Activated naive CD4-positive, alpha-beta T cell treated with anti-CD3 and anti-CD28 coated beads, Interleukin-2, amount 10 ng/mL, durations not matched to agents 7 days and 5 days (primary cell): Measurements from ENCODE around the gene ERVW-1.
"Not testable (repeated sequence)": the region's sequence is repeated elsewhere in the genome, so short reads cannot be mapped to it uniquely, and the experiment has no call there.

Source experiments
- CTCF ChIA-PET: fragments of 350-600 bp; sonication (Branson Sonifier 250); formaldehyde crosslinking; loops from one replicate; lab custom pipeline; 2021; ENCODE audit warnings: antibody characterized with exemption; lab: Charles Lee
- DNase-seq: peaks from one replicate; pipeline ENCODE4 v3.0.0-alpha.2; 2020
- H3K27ac Mint-ChIP-seq: one replicate; pipeline ENCODE4 v1.8.0; 2021; ENCODE audit warnings: mild to moderate bottlenecking, moderate library complexity, mixed read lengths
- H3K27me3 Mint-ChIP-seq: one replicate; pipeline ENCODE4 v1.8.0; 2021; ENCODE audit warnings: mild to moderate bottlenecking, mixed read lengths
- H3K36me3 Mint-ChIP-seq: one replicate; pipeline ENCODE4 v1.8.0; 2021; ENCODE audit warnings: mixed read lengths
- H3K4me1 Mint-ChIP-seq: one replicate; pipeline ENCODE4 v1.8.0; 2021; ENCODE audit warnings: mixed read lengths
- H3K4me3 Mint-ChIP-seq: one replicate; pipeline ENCODE4 v1.8.0; 2021; ENCODE audit warnings: mild to moderate bottlenecking, moderate library complexity, mixed read lengths
- H3K9me3 Mint-ChIP-seq: one replicate; pipeline ENCODE4 v1.8.0; 2021; ENCODE audit warnings: mixed read lengths

Gene ERVW-1

GRCh38 chr7:92484226-92484625 lies 6.5 kb upstream of the ERVW-1 start:
- not testable (repeated sequence) for H3K27ac Mint-ChIP-seq, H3K9me3 Mint-ChIP-seq, H3K36me3 Mint-ChIP-seq, H3K4me3 Mint-ChIP-seq, H3K27me3 Mint-ChIP-seq, H3K4me1 Mint-ChIP-seq, DNase-seq
- CTCF ChIA-PET = interaction anchor here (0.9 kb wide), 1 partner anchor 17 kb away, joined by 3 read pairs; no protein-coding TSS in a partner anchor

- H3K4me3 Mint-ChIP-seq, H3K4me1 Mint-ChIP-seq, H3K9me3 Mint-ChIP-seq, DNase-seq, H3K27me3 Mint-ChIP-seq, H3K36me3 Mint-ChIP-seq, H3K27ac Mint-ChIP-seq: not testable (repeated sequence)
- CTCF ChIA-PET = interaction anchor here (0.9 kb wide), 1 partner anchor 16 kb away, joined by 3 read pairs; no protein-coding TSS in a partner anchor
Observed at GRCh38 chr7:92483624-92484023, 5.9 kb upstream of the ERVW-1 start.

GRCh38 chr7:92479146-92479545 lies 1.4 kb upstream of the ERVW-1 start:
- H3K4me1 Mint-ChIP-seq, H3K4me3 Mint-ChIP-seq, H3K27me3 Mint-ChIP-seq, DNase-seq, CTCF ChIA-PET, H3K9me3 Mint-ChIP-seq, H3K36me3 Mint-ChIP-seq, H3K27ac Mint-ChIP-seq: not testable (repeated sequence)

- no peak overlapping the region for H3K27ac Mint-ChIP-seq
- no peak for DNase-seq
- H3K27me3 Mint-ChIP-seq = no peaks in the 10 kb centered on the region
- H3K9me3 Mint-ChIP-seq = no peaks in the 10 kb centered on the region
- H3K36me3 Mint-ChIP-seq = no peaks in the 10 kb centered on the region
- H3K4me3 Mint-ChIP-seq = no peak overlapping the region
- CTCF ChIA-PET = no interaction called here
- no peaks in the 10 kb centered on the region for H3K4me1 Mint-ChIP-seq
Observed at GRCh38 chr7:92478711-92479110, 965 bp upstream of the ERVW-1 start.

- Mint-ChIP-seq H3K9me3 (no peaks in the 10 kb centered on the region), H3K36me3 (no peaks in the 10 kb centered on the region), H3K4me3 (no peak overlapping the region), H3K27me3 (no peaks in the 10 kb centered on the region), H3K4me1 (no peaks in the 10 kb centered on the region), H3K27ac (no peak overlapping the region)
- CTCF ChIA-PET = no interaction called here
- DNase-seq = no peak
Observed at GRCh38 chr7:92478095-92478494, 349 bp upstream of the ERVW-1 start.

GRCh38 chr7:92475851-92476590 lies 1.7 kb downstream of the ERVW-1 start:
- H3K36me3 Mint-ChIP-seq, CTCF ChIA-PET, DNase-seq, H3K27me3 Mint-ChIP-seq, H3K9me3 Mint-ChIP-seq, H3K4me3 Mint-ChIP-seq, H3K4me1 Mint-ChIP-seq, H3K27ac Mint-ChIP-seq: not testable (repeated sequence)

GRCh38 chr7:92475261-92475770 lies 2.4 kb downstream of the ERVW-1 start:
- H3K4me1 Mint-ChIP-seq, H3K4me3 Mint-ChIP-seq, H3K9me3 Mint-ChIP-seq, CTCF ChIA-PET, H3K27me3 Mint-ChIP-seq, H3K27ac Mint-ChIP-seq, H3K36me3 Mint-ChIP-seq, DNase-seq: not testable (repeated sequence)

GRCh38 chr7:92473989-92474388 lies 3.8 kb downstream of the ERVW-1 start:
- H3K9me3 Mint-ChIP-seq, H3K27ac Mint-ChIP-seq, CTCF ChIA-PET, H3K4me1 Mint-ChIP-seq, H3K4me3 Mint-ChIP-seq, H3K27me3 Mint-ChIP-seq, DNase-seq, H3K36me3 Mint-ChIP-seq: not testable (repeated sequence)

GRCh38 chr7:92468589-92468988 lies 9.2 kb downstream of the ERVW-1 start:
- H3K36me3 Mint-ChIP-seq, H3K27me3 Mint-ChIP-seq, DNase-seq, H3K27ac Mint-ChIP-seq, CTCF ChIA-PET, H3K4me3 Mint-ChIP-seq, H3K4me1 Mint-ChIP-seq: not testable (repeated sequence)
- H3K9me3 Mint-ChIP-seq = peaks cover 15% of the 10 kb centered on the region

GRCh38 chr7:92466682-92467081 lies 11.1 kb downstream of the ERVW-1 start:
- Mint-ChIP-seq H3K27me3 (no peaks in the 10 kb centered on the region), H3K9me3 (peaks cover 15% of the 10 kb centered on the region), H3K27ac (no peak overlapping the region), H3K36me3 (no peaks in the 10 kb centered on the region), H3K4me1 (no peaks in the 10 kb centered on the region), H3K4me3 (no peak overlapping the region)
- CTCF ChIA-PET = no interaction called here
- DNase-seq = no peak

- DNase-seq = no peak
- Mint-ChIP-seq H3K27ac (no peak overlapping the region), H3K4me1 (no peaks in the 10 kb centered on the region), H3K4me3 (no peak overlapping the region), H3K36me3 (no peaks in the 10 kb centered on the region), H3K27me3 (no peaks in the 10 kb centered on the region), H3K9me3 (peaks cover 14% of the 10 kb centered on the region)
- CTCF ChIA-PET = interaction anchor here (0.9 kb wide), 1 partner anchor 635 kb away, joined by 3 read pairs; no protein-coding TSS in a partner anchor
Observed at GRCh38 chr7:92464515-92464914, 13.2 kb downstream of the ERVW-1 start.

GRCh38 chr7:92462560-92462959 lies 15.2 kb downstream of the ERVW-1 start:
- no peaks in the 10 kb centered on the region for H3K27me3 Mint-ChIP-seq
- no peak overlapping the region for H3K27ac Mint-ChIP-seq
- DNase-seq = no peak
- no peaks in the 10 kb centered on the region for H3K4me1 Mint-ChIP-seq
- H3K36me3 Mint-ChIP-seq = no peaks in the 10 kb centered on the region
- no peaks in the 10 kb centered on the region for H3K9me3 Mint-ChIP-seq
- H3K4me3 Mint-ChIP-seq = no peak overlapping the region
- CTCF ChIA-PET = interaction anchor here (2.6 to 3.1 kb wide), 2 partner anchors 12 to 39 kb away, joined by 10 to 11 read pairs; no protein-coding TSS in a partner anchor

- no peaks in the 10 kb centered on the region for H3K9me3 Mint-ChIP-seq
- peaks cover 2% of the 10 kb centered on the region for H3K36me3 Mint-ChIP-seq
- no peaks in the 10 kb centered on the region for H3K4me1 Mint-ChIP-seq
- peak; percentile 38 for DNase-seq
- H3K27ac Mint-ChIP-seq = no peak overlapping the region
- CTCF ChIA-PET = interaction anchor here (0.6 to 3.1 kb wide), 14 partner anchors 9 to 631 kb away, joined by 3 to 11 read pairs (median 4); partner anchors contain the start of genes GATAD1, PEX1 and RBM48
- no peak overlapping the region for H3K4me3 Mint-ChIP-seq
- no peaks in the 10 kb centered on the region for H3K27me3 Mint-ChIP-seq
Observed at GRCh38 chr7:92461027-92462003, 16.4 kb downstream of the ERVW-1 start.

- Mint-ChIP-seq H3K36me3 (peaks cover 8% of the 10 kb centered on the region), H3K27ac (no peak overlapping the region), H3K9me3 (no peaks in the 10 kb centered on the region), H3K27me3 (no peaks in the 10 kb centered on the region), H3K4me1 (no peaks in the 10 kb centered on the region), H3K4me3 (no peak overlapping the region)
- DNase-seq = no peak
- CTCF ChIA-PET = interaction anchor here (0.6 to 3.1 kb wide), 10 partner anchors 10 to 630 kb away, joined by 3 to 11 read pairs (median 4); partner anchors contain the start of gene GATAD1
Observed at GRCh38 chr7:92460510-92460909, 17.2 kb downstream of the ERVW-1 start.
